IMR-90 (cell line): ENCODE results near the gene TBXAS1. TPM values are rescaled to one million over a fixed set of nuclear protein-coding genes. Genes with fewer than 3 reads are reported as not detected.

Source experiments
- ATAC-seq: fragments of 200-7000 bp; cut with Tn5 transposase; 2 replicates; pipeline ENCODE4 v1.9.1; 2020; ENCODE audit warnings: low read depth, mild to moderate bottlenecking, moderate library complexity
- BruUV-seq: library from RNA; stranded (reverse); fragments of 400-500 nt; replicated peaks from 2 replicates; lab custom pipeline; 2021; lab: Mats Ljungman, UMichigan
- CTCF ChIA-PET: fragments of 300-600 bp; formaldehyde crosslinking; extraction: SDS; loops from one replicate; lab custom pipeline; 2021; ENCODE audit warnings: antibody characterized with exemption; lab: Yijun Ruan, JAX
- POLR2A ChIA-PET: fragments of 300-600 bp; sonication (Branson Sonifier 250); formaldehyde crosslinking; loops from one replicate; lab custom pipeline; 2022; ENCODE audit warnings: antibody characterized with exemption; ENCODE audit not compliant: unreplicated experiment; lab: Charles Lee
- DNase-seq: peaks from one replicate; pipeline ENCODE4 v3.0.0; 2013
- H2AFZ ChIP-seq: replicated peaks from 2 replicates; pipeline ENCODE3; 2013; ENCODE audit warnings: low read length, mild to moderate bottlenecking; ENCODE audit not compliant: poor library complexity
- H2AK5ac ChIP-seq: 2 replicates; pipeline ENCODE4 v1.6.1; 2013; ENCODE audit warnings: low read depth, low read length, inconsistent platforms
- H2AK9ac ChIP-seq: replicated peaks from 2 replicates; pipeline ENCODE3; 2013; ENCODE audit warnings: mild to moderate bottlenecking, low read depth, low read length, moderate library complexity; ENCODE audit not compliant: poor library complexity
- H2BK120ac ChIP-seq: 2 replicates; pipeline ENCODE4 v1.6.1; 2013; ENCODE audit warnings: low read depth, low read length, inconsistent platforms
- H2BK15ac ChIP-seq: 3 replicates; pipeline ENCODE4 v1.6.1; 2013; ENCODE audit warnings: low read depth, low read length, inconsistent platforms
- H2BK20ac ChIP-seq: 2 replicates; pipeline ENCODE4 v1.6.1; 2013; ENCODE audit warnings: low read depth, mild to moderate bottlenecking, inconsistent platforms, low read length, moderate library complexity
- H2BK5ac ChIP-seq: 2 replicates; pipeline ENCODE4 v1.6.1; 2013; ENCODE audit warnings: mild to moderate bottlenecking, low read depth, low read length, inconsistent platforms; ENCODE audit not compliant: poor library complexity, severe bottlenecking
- H3K14ac ChIP-seq: replicated peaks from 2 replicates; pipeline ENCODE4 v1.6.1; 2013; ENCODE audit warnings: low read depth, low read length, inconsistent platforms
- H3K18ac ChIP-seq: 2 replicates; pipeline ENCODE4 v1.6.1; 2013; ENCODE audit warnings: low read depth, low read length, control low read depth
- H3K23ac ChIP-seq: 2 replicates; pipeline ENCODE4 v1.6.1; 2013; ENCODE audit warnings: low read depth, low read length, inconsistent platforms
- H3K27ac ChIP-seq: 2 replicates; pipeline ENCODE4 v1.5.1; 2013; ENCODE audit warnings: mild to moderate bottlenecking, control low read depth, low read length; ENCODE audit not compliant: insufficient read depth
- H3K27me3 ChIP-seq: 2 replicates; pipeline ENCODE4 v1.6.1; 2013; ENCODE audit warnings: low read length; ENCODE audit not compliant: control insufficient read depth, insufficient read depth
- H3K36me3 ChIP-seq: 2 replicates; pipeline ENCODE4 v1.6.1; 2013; ENCODE audit warnings: low read length, mixed read lengths; ENCODE audit not compliant: control insufficient read depth, insufficient read depth
- H3K4ac ChIP-seq: 2 replicates; pipeline ENCODE4 v1.6.1; 2013; ENCODE audit warnings: low read depth, low read length, inconsistent platforms
- H3K4me1 ChIP-seq: 2 replicates; pipeline ENCODE4 v1.6.1; 2013; ENCODE audit warnings: low read length, mixed read lengths; ENCODE audit not compliant: control insufficient read depth, insufficient read depth
- H3K4me2 ChIP-seq: 2 replicates; pipeline ENCODE4 v1.6.1; 2013; ENCODE audit warnings: low read depth, mild to moderate bottlenecking, control low read depth, low read length, moderate library complexity
- H3K4me3 ChIP-seq: 2 replicates; pipeline ENCODE4 v1.5.1; 2013; ENCODE audit warnings: low read depth, mild to moderate bottlenecking, control low read depth, low read length, moderate library complexity; ENCODE audit not compliant: insufficient read depth
- H3K56ac ChIP-seq: 2 replicates; pipeline ENCODE4 v1.6.1; 2013; ENCODE audit warnings: low read length, inconsistent platforms; ENCODE audit not compliant: insufficient read depth; ENCODE audit errors: extremely low read depth
- H3K79me1 ChIP-seq, 2 experiments: 2 replicates each; pipeline ENCODE4 v1.6.1; 2013; ENCODE audit warnings: low read length in 2 of 2, inconsistent platforms in 1 of 2, low read depth in 1 of 2
- H3K9ac ChIP-seq: 2 replicates; pipeline ENCODE4 v1.6.1; 2013; ENCODE audit warnings: low read depth, low read length, control low read depth
- H3K9me1 ChIP-seq: 2 replicates; pipeline ENCODE4 v1.6.1; 2013; ENCODE audit warnings: low read length, inconsistent platforms; ENCODE audit not compliant: insufficient read depth
- H3K9me3 ChIP-seq: 2 replicates; pipeline ENCODE4 v1.6.1; 2013; ENCODE audit warnings: low read length; ENCODE audit not compliant: control insufficient read depth, insufficient read depth
- H4K20me1 ChIP-seq: 2 replicates; pipeline ENCODE4 v1.6.1; 2013; ENCODE audit warnings: low read length, inconsistent platforms; ENCODE audit not compliant: insufficient read depth
- H4K5ac ChIP-seq: 2 replicates; pipeline ENCODE4 v1.6.1; 2013; ENCODE audit warnings: mild to moderate bottlenecking, low read depth, low read length, control low read depth
- H4K8ac ChIP-seq, 2 experiments: 2 replicates each; pipeline ENCODE4 v1.6.1; 2013; ENCODE audit warnings: low read depth in 2 of 2, low read length in 2 of 2, control low read depth in 1 of 2, inconsistent platforms in 1 of 2
- H4K91ac ChIP-seq: 2 replicates; pipeline ENCODE4 v1.6.1; 2013; ENCODE audit warnings: low read depth, low read length, inconsistent platforms; ENCODE audit not compliant: insufficient read depth
- CEBPB ChIP-seq: IDR thresholded peaks from 2 replicates; pipeline ENCODE4 v1.6.1; 2012; ENCODE audit warnings: low read depth, low read length, improper control_type of control experiment
- MAFK ChIP-seq: IDR thresholded peaks from 2 replicates; pipeline ENCODE4 v1.6.1; 2012; ENCODE audit warnings: low read depth, low read length, improper control_type of control experiment
- WGBS, 2 experiments: methylation state at CpG; one replicate each; pipeline versions ENCODE4 v1.1.5 to v1.1.7; 2013; ENCODE audit warnings: missing lambda C conversion rate in 2 of 2; ENCODE audit not compliant: insufficient read length in 1 of 2; ENCODE audit errors: extremely low coverage in 2 of 2; 5-methylcytosine and 5-hydroxymethylcytosine counted together
- dilution Hi-C: fragments of 300-500 bp; cut with HindIII; formaldehyde crosslinking; loops from one replicate; pipeline ENCODE4 v1.14.3; 2018; ENCODE audit warnings: low sequenced_read_pairs; ENCODE audit not compliant: unreplicated experiment
- in situ Hi-C: fragments of 300-500 bp; cut with MboI; formaldehyde crosslinking; loops from 3 replicates; pipeline ENCODE4 v1.14.3; 2019; ENCODE audit warnings: low sequenced_read_pairs, inconsistent platforms, mixed read lengths
- intact Hi-C: fragments of 100-400 bp; cut with micrococcal nuclease; formaldehyde crosslinking; loops from 2 replicates; pipeline ENCODE4 v1.10.0; 2022
- polyA plus RNA-seq, 3 experiments: library from polyadenylated mRNA; depleted of rRNA; stranded (reverse); fragments of >200 nt; gene quantifications; 2 replicates each; pipeline ENCODE4 v1.2.3, GENCODE V29; 2012; ENCODE audit warnings: low replicate concordance in 1 of 3
- total RNA-seq: library from RNA; depleted of rRNA; stranded (reverse); fragments of >200 nt; gene quantifications from 2 replicates; pipeline ENCODE4 v1.2.3, GENCODE V29; 2012

Gene TBXAS1
- total and polyA plus RNA-seq, 2 of the 4 experiments (the other 2 are of a cell fraction) = 5.9 to 10.8 TPM

GRCh38 chr7:140025241-140025640 lies 196.2 kb downstream of the TBXAS1 start:
- peaks cover 12% of the 10 kb centered on the region for H3K9me1 ChIP-seq
- ATAC-seq = no peak
- peaks cover 14% of the 10 kb centered on the region for H3K36me3 ChIP-seq
- no peak overlapping the region for H3K4me2 ChIP-seq
- TF ChIP-seq CEBPB (no peak), MAFK (no peak)
- H2BK15ac ChIP-seq = no peak overlapping the region
- DNase-seq = no peak
- no peak overlapping the region for H2BK20ac ChIP-seq
- H3K23ac ChIP-seq = no peak overlapping the region
- no TSS peak for BruUV-seq
- H4K8ac ChIP-seq = no peak overlapping the region
- in situ Hi-C loops (no loop called here), intact Hi-C loops (no loop called here), dilution Hi-C loops (no loop called here)
- ChIA-PET CTCF (no interaction called here), POLR2A (no interaction called here)
- H2BK120ac ChIP-seq = no peak overlapping the region
- no peak overlapping the region for H3K9ac ChIP-seq
- no peak overlapping the region for H3K14ac ChIP-seq
- H3K79me1 ChIP-seq = no peaks in the 10 kb centered on the region
- H2AFZ ChIP-seq = no peak overlapping the region
- no peak overlapping the region for H4K5ac ChIP-seq
- H3K27me3 ChIP-seq = no peaks in the 10 kb centered on the region
- H3K9me3 ChIP-seq = no peaks in the 10 kb centered on the region
- H2AK9ac ChIP-seq = no peak overlapping the region
- H2AK5ac ChIP-seq = no peak overlapping the region
- H3K56ac ChIP-seq = no peak overlapping the region
- no peak overlapping the region for H3K4me3 ChIP-seq
- no peaks in the 10 kb centered on the region for H4K20me1 ChIP-seq
- H2BK5ac ChIP-seq = no peak overlapping the region
- 100% methylated on average over 1 of the region's 4 CpGs; no CpG with 5 or more reads in 1 of the 2 experiments for WGBS, 2 experiments
- H3K4ac ChIP-seq = no peak overlapping the region
- H4K91ac ChIP-seq = no peak overlapping the region
- H3K27ac ChIP-seq = no peak overlapping the region
- no peaks in the 10 kb centered on the region for H3K4me1 ChIP-seq
- no peak overlapping the region for H3K18ac ChIP-seq
